ENCODE measurements around the gene TTC7B.

Gene TTC7B

DNA sequence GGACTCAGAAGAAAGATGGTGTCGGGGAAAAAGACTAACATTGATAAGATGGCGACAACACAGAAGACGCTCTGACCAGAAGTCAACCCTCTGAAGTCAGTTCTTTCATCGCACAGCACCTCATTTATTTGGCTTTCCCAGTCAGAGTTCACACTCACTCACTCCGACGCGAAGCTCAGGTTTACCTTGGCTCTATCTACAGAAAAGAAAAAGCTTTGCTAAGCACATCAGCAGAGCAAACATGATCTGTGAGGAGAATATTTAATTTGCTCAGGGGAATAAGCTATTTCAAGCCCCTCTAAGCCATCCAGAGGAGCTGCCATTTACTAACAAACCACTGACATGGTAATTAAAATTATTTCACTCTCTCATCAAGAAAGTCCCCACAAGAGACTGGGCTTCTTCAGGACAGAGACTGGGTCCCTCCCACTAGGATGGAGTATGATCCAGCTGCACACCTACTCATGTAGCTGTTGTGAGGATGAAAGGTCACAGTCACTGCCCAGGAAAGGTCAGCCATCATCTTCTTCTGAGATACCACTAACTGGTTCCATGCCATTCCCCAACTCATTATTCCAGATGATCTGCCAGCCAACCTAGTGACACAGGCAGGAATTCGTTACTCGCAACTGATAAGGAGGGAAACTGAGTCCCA lies 111.4 kb downstream of the TTC7B start:
- DNase-seq (ENCODE audit: low read depth in 1 of 2, low spot score in 1 of 2) = no peak

DNA sequence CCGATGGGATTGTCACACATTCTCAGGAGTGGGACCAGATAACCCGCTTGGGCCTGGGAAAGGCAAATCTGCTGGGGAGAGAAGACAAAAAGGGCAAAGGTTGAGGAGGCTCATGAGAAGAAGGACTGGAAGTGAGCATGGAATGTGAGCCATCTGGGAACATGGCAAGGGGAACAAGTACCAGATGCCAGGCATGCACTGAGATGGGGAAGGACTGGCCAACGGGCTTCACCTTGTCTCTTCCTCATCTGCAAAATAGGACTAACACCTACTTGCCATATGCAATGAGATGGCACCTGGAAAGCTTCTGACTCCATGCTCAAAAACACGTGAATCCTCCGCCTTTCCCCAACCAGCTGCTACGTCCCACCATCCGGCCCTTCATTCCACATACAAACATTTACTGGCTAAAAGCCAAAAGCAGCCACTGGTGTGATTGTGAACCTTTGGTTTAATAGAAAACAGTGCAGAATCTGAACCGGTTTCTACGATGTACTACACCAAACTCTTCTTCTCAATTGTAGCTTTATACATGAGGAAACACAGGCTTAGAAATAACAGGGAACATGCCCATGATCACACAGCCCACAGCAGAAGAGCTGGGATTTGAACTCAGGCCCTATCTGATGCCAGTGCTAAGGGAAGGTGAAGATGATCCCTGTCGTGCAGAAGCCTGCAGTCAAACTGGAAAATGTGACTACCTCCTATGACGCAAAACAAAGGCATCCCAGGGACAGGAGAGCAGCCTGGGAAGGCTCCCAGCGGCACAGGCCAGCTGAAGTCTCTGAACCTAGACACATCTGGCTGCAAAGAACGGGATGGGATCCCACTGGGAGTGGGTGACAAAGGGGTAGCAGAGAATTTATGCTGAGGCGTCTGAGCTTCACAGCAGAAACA lies 112.1 kb downstream of the TTC7B start:
- no peak for DNase-seq (ENCODE audit: low read depth in 1 of 2, low spot score in 1 of 2)

DNA sequence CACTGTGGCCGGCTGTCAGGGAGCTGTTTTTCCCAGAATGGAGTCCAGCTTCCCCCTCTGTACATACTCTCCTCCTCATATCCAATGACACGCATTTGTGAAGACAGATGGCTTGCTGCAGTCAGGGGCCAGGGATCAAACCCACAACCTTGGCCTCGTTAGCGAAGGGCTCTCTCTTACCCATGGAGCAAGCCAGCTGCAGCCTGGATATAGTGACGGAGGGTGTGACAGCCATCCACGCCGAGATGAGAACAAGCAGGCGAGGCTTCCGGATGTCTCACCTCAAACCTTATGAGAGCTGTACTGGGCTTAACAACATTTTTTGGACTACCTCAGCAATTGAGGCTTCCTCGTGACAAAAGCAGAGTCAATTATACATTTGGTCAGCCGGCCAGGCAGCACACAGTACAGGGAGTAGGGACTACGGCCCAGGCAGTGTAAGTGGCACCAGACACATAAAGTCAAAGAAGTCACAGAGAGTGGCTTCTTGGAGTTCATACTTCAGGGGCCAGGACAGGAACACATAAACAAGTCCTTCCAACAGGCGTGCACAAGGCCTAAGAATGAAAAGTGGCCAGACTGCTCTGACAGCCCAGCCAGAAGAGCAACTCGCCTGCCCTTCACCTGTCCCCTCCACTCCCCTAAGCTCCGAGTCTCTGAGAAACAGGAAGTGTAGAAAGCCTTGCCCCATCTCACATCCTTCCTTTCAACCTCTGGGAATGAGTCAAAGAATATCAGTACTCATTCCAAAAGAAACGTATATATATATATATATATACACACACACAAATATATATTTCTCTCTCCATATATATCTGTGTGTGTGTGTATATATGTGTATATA lies 115.1 kb downstream of the TTC7B start:
- no peak for DNase-seq (ENCODE audit: low read depth in 1 of 2, low spot score in 1 of 2)

DNA sequence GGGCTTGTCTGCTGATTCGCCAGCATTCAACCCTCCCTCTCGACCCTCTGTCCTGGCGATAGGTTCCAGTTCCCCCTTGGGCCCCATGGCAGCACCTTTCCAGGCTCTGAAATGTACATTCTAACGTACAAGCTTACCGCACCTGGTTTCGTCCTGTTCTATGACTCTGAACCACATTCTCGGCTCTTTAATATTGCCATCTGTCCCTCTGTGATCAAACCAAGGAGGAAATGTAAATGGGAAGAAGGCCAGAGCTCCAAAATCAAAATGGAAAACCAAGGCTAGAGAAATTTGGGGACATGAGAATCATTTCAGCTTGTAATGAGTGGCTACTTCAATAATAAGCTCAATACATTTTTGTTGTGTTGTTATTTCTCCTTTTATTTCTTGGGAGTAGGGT lies 117.2 kb downstream of the TTC7B start:
- DNase-seq (ENCODE audit: low read depth in 1 of 2, low spot score in 1 of 2) = no peak

DNA sequence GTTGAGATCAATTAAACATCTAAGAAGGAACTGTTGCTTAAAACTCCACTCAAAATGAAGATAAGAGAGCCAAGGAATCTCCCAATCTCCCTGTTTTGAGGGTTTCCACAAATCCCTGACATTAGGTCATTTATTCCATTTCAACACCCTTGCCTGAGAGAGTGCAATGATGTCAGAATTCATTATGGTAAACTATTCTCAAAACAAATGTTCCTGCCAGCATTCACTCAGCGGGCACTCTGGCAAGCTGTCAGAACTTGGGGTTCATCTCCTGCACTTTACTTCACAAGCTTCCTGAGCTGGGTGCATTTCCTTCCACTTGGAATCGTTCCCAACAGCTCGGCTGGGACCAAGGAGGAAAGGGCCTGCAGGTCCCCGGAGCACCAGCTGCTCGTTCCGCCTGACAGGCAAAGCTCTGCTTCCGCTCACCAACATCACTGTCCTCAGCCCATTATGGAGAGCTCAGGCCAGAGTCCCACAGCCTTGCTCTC lies 117.8 kb downstream of the TTC7B start:
- DNase-seq (ENCODE audit: low read depth in 1 of 2, low spot score in 1 of 2) = no peak

DNA sequence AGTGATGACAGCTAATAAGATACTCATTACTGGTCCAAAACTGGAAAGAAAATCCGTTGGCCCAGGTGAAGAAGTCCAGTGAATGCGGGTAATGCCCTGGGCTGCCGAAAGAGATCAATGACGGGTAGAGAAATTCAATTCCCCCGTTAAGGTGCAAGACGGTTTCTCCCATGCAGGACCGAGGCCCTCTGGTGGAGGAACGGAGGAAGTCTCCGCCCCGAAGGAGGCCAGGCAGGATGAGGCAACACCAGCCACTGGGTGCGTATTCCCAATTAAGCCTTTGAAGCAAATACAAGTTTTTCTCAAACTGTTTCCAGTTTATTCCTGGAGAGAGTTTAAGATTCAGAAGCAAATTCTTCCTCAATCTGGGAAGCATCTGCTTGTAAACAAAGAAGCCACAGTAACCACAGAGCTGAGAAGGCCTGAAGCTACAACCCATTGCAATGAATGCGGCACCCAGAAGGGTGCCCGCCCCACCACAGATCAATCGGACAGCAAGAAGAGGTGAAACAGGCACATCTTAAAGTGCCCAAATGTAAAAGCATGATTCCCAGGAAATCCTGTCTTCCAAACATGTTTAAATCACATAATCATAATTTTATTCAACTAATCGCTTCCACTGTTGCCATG lies 118.5 kb downstream of the TTC7B start:
- DNase-seq (ENCODE audit: low read depth in 1 of 2, low spot score in 1 of 2) = peak; percentile 52 to 59

DNA sequence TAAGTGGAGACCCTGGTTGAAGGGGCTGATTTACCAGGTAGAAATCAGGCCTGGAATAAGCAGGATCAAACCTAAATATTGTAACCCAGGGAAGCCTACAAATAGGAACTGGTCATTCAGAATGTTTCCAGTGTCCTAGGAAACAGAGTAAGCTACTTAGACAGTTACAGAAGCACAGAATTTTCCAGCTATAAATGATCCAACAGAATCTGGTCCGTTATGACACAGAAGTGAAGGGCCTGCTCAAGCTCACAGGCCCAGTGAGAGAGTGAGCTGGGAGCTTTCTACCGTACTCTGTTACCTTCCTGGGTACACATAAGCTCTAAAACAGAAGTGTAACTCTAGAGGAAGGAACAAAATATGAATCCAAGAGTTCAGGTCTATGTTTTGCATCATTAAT lies 119.1 kb downstream of the TTC7B start:
- DNase-seq (ENCODE audit: low read depth in 1 of 2, low spot score in 1 of 2) = no peak

DNA sequence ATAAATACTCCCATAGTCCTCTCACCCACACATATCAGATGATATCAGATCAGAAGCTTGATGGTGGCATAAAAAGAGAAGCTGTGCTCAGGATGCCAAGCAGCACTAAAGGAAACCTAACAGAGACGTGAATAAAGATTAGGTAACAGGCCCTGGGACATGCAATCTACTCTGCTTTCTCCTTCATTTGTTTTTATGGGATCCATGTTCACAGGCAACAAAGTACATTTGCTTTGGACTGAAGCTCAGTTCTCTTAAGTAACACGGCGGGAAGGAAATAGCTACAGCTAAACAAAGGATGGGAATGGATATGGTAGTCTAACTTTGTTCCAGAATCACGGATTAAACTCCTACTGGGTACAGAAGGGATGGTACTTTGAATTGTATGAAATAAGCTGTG lies 119.5 kb downstream of the TTC7B start:
- DNase-seq (ENCODE audit: low read depth in 1 of 2, low spot score in 1 of 2) = no peak

DNA sequence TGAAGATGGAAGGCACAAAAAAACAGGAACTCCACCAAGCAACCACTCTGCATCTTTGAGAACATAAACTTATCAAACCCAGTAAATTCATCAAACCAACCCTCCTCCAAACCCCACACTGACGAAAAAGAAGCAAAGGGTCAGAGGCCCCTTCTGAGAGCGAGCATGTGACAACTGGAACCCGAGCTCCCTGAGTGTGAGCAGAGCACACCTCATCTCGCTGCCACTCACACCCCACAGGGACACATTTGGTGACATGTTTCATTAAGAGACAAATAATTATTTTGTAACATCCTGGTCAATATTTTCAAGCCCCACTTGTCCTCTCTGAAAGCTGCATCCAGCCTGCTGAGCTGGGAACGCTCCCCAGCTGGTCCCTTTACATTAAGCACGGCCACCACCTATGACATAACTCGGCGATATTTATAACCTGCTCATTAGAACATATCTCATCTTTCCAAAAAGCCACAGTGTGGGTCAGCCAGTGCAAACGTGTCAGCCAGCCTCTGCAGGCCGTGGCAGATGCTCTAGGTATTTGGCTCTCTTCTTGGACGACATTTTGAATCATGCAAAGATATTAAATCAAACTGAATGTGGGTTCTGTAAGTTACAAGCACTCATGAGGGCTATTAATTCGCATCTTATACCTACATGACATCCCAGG lies 120.1 kb downstream of the TTC7B start:
- no peak for DNase-seq (ENCODE audit: low read depth in 1 of 2, low spot score in 1 of 2)

DNA sequence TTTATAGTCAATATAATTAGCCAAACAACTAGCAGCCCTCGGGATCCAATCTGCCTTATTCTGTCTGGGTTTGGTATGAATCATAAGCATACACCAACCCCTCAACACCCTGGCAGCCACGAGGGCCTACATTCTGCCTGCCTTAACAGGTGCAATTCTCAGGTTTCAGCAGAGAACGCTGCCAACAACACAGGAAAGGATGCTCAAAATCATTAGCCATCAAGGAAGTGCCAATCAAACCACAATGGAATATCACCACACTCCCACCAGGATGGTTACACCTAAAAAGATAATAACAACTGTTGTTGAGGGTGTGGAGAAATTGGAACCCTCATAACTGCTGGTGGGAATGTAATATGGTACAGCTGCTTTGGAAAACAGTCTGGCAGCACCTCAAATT lies 122.8 kb downstream of the TTC7B start:
- no peak for DNase-seq (ENCODE audit: low read depth in 1 of 2, low spot score in 1 of 2)

DNA sequence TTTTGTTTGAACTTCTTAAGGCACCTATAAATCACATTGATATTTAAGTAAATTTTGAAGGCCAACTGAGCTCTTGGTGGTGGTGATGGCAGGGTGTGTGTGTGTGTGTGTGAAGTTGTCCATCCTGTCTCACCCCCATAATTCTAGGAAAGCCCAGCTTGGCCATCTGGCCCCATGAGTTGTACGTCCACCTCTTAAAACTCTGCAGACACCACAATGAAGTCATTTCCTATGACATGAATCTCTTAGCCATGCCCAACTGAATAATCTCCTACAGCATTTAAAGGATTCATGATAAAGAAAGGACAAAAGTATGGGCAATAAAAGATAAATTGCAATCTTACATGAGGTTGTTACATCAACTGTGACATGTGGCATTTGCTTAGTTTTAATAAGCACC lies 123.4 kb downstream of the TTC7B start:
- DNase-seq (ENCODE audit: low read depth in 1 of 2, low spot score in 1 of 2) = no peak

DNA sequence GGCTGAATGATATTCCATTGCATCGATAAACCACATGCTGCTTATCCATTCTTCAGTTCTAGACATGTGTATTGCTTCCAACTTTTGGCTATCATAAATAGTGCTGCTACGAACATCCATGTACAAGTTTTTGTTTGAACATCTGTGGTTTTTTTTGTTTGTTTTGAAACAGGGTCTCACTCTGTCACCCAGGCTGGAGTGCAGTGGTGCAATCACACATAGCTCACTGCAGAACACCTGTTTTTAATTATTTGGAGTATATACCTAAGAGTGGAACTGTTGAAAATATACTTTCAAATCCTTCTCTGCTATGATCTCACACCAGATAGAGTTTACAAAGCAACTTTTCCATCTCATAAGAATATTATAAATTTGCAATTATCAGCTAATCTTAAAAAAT lies 124.2 kb downstream of the TTC7B start:
- no peak for DNase-seq (ENCODE audit: low read depth in 1 of 2, low spot score in 1 of 2)

DNA sequence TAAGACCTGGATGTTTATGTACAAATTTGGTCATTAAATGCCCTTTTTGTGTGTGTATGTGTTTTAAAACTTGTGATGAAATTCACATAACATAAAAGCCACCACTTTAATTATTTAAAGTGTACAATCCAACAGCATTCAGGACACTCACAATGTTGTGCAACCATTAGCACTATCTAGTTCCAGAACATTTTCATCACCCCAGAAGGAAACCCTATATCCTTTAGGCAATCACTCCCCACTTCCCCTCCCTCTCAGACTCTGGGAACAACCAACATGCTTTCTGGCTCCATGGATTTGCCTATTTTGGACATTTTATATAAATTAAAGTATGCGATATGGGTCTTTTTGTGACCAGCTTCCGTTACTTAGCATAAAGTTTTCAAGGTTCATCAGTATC lies 124.6 kb downstream of the TTC7B start:
- DNase-seq (ENCODE audit: low read depth in 1 of 2, low spot score in 1 of 2) = no peak

DNA sequence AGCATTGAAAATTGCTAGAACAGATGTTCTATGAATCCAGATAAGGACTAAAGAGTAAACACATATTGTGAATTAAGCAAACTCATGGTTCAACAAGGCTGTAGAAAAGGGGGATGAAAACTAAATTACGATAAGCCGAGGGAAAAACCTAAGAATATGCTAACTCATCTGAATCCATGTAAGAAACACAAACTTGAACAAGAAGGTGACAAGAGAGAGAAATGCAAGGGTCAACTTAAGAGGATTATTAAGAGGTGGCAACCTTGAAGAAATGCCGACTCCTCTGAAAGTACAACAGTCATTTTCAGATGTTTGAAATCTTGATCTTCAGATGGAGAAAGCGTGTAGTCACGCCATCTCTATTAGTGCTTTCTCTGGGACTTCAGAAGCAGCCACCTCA lies 128.6 kb downstream of the TTC7B start:
- DNase-seq (ENCODE audit: low read depth in 1 of 2, low spot score in 1 of 2) = no peak

DNA sequence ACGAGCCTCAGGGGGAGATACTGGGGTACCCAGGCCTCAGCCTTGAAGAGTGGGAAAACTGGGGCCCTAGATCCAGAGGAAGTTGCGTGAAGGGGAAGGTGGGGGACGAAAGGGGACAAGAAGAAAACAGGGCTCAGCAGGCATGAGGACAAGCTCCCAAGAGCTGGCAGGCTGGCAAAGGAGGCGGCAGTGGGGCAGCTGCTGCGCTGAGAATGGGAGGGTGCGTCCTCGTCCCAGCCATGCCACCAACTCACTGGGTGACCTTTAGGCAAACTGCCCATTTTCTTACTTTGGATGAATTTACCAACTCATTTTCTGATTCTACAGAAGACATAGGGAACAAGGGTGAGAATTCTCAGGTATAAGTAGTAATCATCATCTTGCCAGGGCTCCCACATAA lies 133.6 kb downstream of the TTC7B start:
- DNase-seq (ENCODE audit: low read depth in 1 of 2, low spot score in 1 of 2) = no peak

DNA sequence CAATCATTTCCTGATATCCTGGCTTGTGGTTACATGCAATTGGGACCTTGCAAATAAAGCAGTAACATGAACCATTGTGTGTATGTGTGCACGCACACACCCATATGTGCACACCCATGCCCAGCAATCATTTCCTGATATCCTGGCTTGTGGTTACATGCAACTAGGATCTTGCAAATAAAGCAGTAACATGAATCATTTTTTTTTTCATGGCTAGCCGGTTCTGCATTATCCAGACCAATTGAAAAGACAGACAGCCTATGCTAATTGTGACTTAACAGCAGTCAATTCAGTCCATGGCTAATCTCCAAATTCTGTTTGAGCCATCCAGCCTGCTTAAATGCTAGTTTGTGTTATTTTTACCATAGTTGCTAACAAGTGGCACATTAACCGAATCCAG lies 134.3 kb downstream of the TTC7B start:
- DNase-seq (ENCODE audit: low read depth in 1 of 2, low spot score in 1 of 2) = no peak

DNA sequence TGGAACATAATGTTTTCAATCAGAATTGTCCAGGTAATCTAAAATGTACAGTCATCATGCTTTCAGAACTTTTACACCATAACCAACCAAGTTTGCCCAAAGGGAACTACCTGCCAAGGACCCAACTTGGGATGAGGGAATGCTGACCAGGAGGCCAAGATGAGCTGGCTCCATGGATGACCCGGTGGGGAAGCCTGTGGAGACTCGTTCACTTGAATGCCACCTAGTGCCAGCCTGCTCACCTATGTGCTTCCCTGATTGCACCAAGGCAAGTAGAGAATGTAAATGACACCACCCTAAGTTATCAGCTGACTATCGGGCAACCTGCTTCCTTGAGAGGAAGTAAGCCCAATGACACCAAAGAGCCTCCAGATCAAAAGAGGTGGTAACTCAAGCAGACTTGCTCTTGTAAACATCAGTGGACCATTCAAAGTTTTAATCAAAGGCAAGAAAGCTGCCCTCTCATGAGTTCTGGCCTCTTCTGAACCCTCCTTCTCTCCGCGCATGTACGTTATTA lies 137.3 kb downstream of the TTC7B start:
- DNase-seq (ENCODE audit: low read depth in 1 of 2, low spot score in 1 of 2) = no peak

DNA sequence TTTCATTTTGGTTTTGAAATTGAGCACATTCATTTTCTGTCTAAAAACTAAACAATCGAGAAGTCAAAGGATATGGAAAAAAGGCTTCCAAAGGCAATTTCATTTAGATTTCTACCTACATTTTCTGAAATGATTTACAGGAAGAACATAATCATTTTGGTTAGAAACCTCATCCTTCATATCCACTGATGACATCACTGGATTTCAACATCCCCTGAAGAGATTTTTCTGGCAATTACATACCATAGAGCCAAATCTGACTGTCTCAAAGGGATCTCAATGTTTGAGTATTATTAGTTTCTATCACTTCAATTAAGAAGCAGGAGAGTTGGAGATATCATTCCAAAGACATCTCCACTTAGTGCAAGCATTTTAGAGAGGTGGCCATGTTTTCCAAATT lies 137.8 kb downstream of the TTC7B start:
- DNase-seq (ENCODE audit: low read depth in 1 of 2, low spot score in 1 of 2) = no peak

DNA sequence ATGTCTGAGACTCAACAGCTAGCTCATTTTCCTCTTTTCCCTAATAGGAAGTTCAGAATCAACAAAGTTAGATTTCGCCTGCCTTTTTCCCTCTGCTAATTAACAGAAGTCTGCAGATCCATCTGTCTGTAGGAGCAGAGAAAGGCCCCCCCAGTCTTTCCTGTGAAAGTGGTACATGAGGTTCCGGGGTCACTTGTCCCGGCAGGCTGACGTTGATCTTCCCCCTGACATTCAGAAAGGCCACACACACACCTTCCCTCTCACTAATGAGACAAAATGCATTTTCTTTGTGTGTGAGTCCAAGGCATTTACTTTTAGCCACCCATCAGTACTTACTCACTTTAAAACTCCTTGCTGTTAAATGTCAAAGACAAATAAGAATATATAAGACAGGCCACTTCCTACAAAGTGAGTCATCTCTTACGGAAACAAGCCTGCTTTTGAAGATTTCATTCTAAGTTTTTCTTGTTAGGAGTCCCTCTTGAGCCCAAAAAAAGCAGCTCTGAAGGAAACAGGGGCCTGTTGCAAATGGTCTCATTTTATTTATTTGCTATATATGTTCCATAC lies 138.7 kb downstream of the TTC7B start:
- no peak for DNase-seq (ENCODE audit: low read depth in 1 of 2, low spot score in 1 of 2)

DNA sequence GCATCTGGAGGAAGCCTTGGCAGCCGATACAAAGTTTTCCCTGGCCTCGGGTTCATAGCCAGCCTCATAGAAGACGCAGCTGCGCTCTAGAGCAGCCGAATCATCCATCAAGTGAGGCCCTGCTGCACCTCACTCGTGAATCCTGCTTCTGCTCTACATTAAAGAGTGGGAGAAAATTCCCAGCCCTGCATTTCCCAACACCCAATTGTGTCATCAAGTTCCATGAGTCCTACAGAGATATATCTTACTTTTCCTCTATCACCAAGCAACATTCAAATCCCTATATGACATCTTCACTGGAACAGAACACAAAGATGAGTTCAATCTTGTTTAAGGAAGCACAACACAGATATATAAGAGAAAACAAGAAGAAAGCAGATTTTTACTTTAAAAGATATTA lies 139.3 kb downstream of the TTC7B start:
- no peak for DNase-seq (ENCODE audit: low read depth in 1 of 2, low spot score in 1 of 2)

Data from activated T-helper 1 cell treated with anti-CD3 and anti-CD28 coated beads, Interleukin-2, amount 50 U/mL, for 16 hours (primary cell).